IMR-90 (cell line): ENCODE data around the gene RP2. TPM values are rescaled to one million over a fixed set of nuclear protein-coding genes. Genes with fewer than 3 reads are reported as not detected.

Experiments used
- ATAC-seq: fragments of 200-7000 bp; cut with Tn5 transposase; 2 replicates; pipeline ENCODE4 v1.9.1; 2020; ENCODE audit warnings: low read depth, mild to moderate bottlenecking, moderate library complexity
- BruUV-seq: library from RNA; stranded (reverse); fragments of 400-500 nt; replicated peaks from 2 replicates; lab custom pipeline; 2021; lab: Mats Ljungman, UMichigan
- CTCF ChIA-PET: fragments of 300-600 bp; formaldehyde crosslinking; extraction: SDS; loops from one replicate; lab custom pipeline; 2021; ENCODE audit warnings: antibody characterized with exemption; lab: Yijun Ruan, JAX
- POLR2A ChIA-PET: fragments of 300-600 bp; sonication (Branson Sonifier 250); formaldehyde crosslinking; loops from one replicate; lab custom pipeline; 2022; ENCODE audit warnings: antibody characterized with exemption; ENCODE audit not compliant: unreplicated experiment; lab: Charles Lee
- DNase-seq: peaks from one replicate; pipeline ENCODE4 v3.0.0; 2013
- H2AFZ ChIP-seq: replicated peaks from 2 replicates; pipeline ENCODE3; 2013; ENCODE audit warnings: low read length, mild to moderate bottlenecking; ENCODE audit not compliant: poor library complexity
- H2AK5ac ChIP-seq: 2 replicates; pipeline ENCODE4 v1.6.1; 2013; ENCODE audit warnings: low read depth, low read length, inconsistent platforms
- H2AK9ac ChIP-seq: replicated peaks from 2 replicates; pipeline ENCODE3; 2013; ENCODE audit warnings: mild to moderate bottlenecking, low read depth, low read length, moderate library complexity; ENCODE audit not compliant: poor library complexity
- H2BK120ac ChIP-seq: 2 replicates; pipeline ENCODE4 v1.6.1; 2013; ENCODE audit warnings: low read depth, low read length, inconsistent platforms
- H2BK15ac ChIP-seq: 3 replicates; pipeline ENCODE4 v1.6.1; 2013; ENCODE audit warnings: low read depth, low read length, inconsistent platforms
- H2BK20ac ChIP-seq: 2 replicates; pipeline ENCODE4 v1.6.1; 2013; ENCODE audit warnings: low read depth, mild to moderate bottlenecking, inconsistent platforms, low read length, moderate library complexity
- H2BK5ac ChIP-seq: 2 replicates; pipeline ENCODE4 v1.6.1; 2013; ENCODE audit warnings: mild to moderate bottlenecking, low read depth, low read length, inconsistent platforms; ENCODE audit not compliant: poor library complexity, severe bottlenecking
- H3K14ac ChIP-seq: replicated peaks from 2 replicates; pipeline ENCODE4 v1.6.1; 2013; ENCODE audit warnings: low read depth, low read length, inconsistent platforms
- H3K18ac ChIP-seq: 2 replicates; pipeline ENCODE4 v1.6.1; 2013; ENCODE audit warnings: low read depth, low read length, control low read depth
- H3K23ac ChIP-seq: 2 replicates; pipeline ENCODE4 v1.6.1; 2013; ENCODE audit warnings: low read depth, low read length, inconsistent platforms
- H3K27ac ChIP-seq: 2 replicates; pipeline ENCODE4 v1.5.1; 2013; ENCODE audit warnings: mild to moderate bottlenecking, control low read depth, low read length; ENCODE audit not compliant: insufficient read depth
- H3K27me3 ChIP-seq: 2 replicates; pipeline ENCODE4 v1.6.1; 2013; ENCODE audit warnings: low read length; ENCODE audit not compliant: control insufficient read depth, insufficient read depth
- H3K36me3 ChIP-seq: 2 replicates; pipeline ENCODE4 v1.6.1; 2013; ENCODE audit warnings: low read length, mixed read lengths; ENCODE audit not compliant: control insufficient read depth, insufficient read depth
- H3K4ac ChIP-seq: 2 replicates; pipeline ENCODE4 v1.6.1; 2013; ENCODE audit warnings: low read depth, low read length, inconsistent platforms
- H3K4me1 ChIP-seq: 2 replicates; pipeline ENCODE4 v1.6.1; 2013; ENCODE audit warnings: low read length, mixed read lengths; ENCODE audit not compliant: control insufficient read depth, insufficient read depth
- H3K4me2 ChIP-seq: 2 replicates; pipeline ENCODE4 v1.6.1; 2013; ENCODE audit warnings: low read depth, mild to moderate bottlenecking, control low read depth, low read length, moderate library complexity
- H3K4me3 ChIP-seq: 2 replicates; pipeline ENCODE4 v1.5.1; 2013; ENCODE audit warnings: low read depth, mild to moderate bottlenecking, control low read depth, low read length, moderate library complexity; ENCODE audit not compliant: insufficient read depth
- H3K56ac ChIP-seq: 2 replicates; pipeline ENCODE4 v1.6.1; 2013; ENCODE audit warnings: low read length, inconsistent platforms; ENCODE audit not compliant: insufficient read depth; ENCODE audit errors: extremely low read depth
- H3K79me1 ChIP-seq, 2 experiments: 2 replicates each; pipeline ENCODE4 v1.6.1; 2013; ENCODE audit warnings: low read length in 2 of 2, inconsistent platforms in 1 of 2, low read depth in 1 of 2
- H3K9ac ChIP-seq: 2 replicates; pipeline ENCODE4 v1.6.1; 2013; ENCODE audit warnings: low read depth, low read length, control low read depth
- H3K9me1 ChIP-seq: 2 replicates; pipeline ENCODE4 v1.6.1; 2013; ENCODE audit warnings: low read length, inconsistent platforms; ENCODE audit not compliant: insufficient read depth
- H3K9me3 ChIP-seq: 2 replicates; pipeline ENCODE4 v1.6.1; 2013; ENCODE audit warnings: low read length; ENCODE audit not compliant: control insufficient read depth, insufficient read depth
- H4K20me1 ChIP-seq: 2 replicates; pipeline ENCODE4 v1.6.1; 2013; ENCODE audit warnings: low read length, inconsistent platforms; ENCODE audit not compliant: insufficient read depth
- H4K5ac ChIP-seq: 2 replicates; pipeline ENCODE4 v1.6.1; 2013; ENCODE audit warnings: mild to moderate bottlenecking, low read depth, low read length, control low read depth
- H4K8ac ChIP-seq, 2 experiments: 2 replicates each; pipeline ENCODE4 v1.6.1; 2013; ENCODE audit warnings: low read depth in 2 of 2, low read length in 2 of 2, control low read depth in 1 of 2, inconsistent platforms in 1 of 2
- H4K91ac ChIP-seq: 2 replicates; pipeline ENCODE4 v1.6.1; 2013; ENCODE audit warnings: low read depth, low read length, inconsistent platforms; ENCODE audit not compliant: insufficient read depth
- MAFK ChIP-seq: IDR thresholded peaks from 2 replicates; pipeline ENCODE4 v1.6.1; 2012; ENCODE audit warnings: low read depth, low read length, improper control_type of control experiment
- NFE2L2 ChIP-seq: fragments of 150-350 bp; IDR thresholded peaks from 2 replicates; pipeline ENCODE4 v1.6.1; 2016; ENCODE audit warnings: low read depth, mild to moderate bottlenecking, low read length
- WGBS, 2 experiments: methylation state at CpG; one replicate each; pipeline versions ENCODE4 v1.1.5 to v1.1.7; 2013; ENCODE audit warnings: missing lambda C conversion rate in 2 of 2; ENCODE audit not compliant: insufficient read length in 1 of 2; ENCODE audit errors: extremely low coverage in 2 of 2; 5-methylcytosine and 5-hydroxymethylcytosine counted together
- dilution Hi-C: fragments of 300-500 bp; cut with HindIII; formaldehyde crosslinking; loops from one replicate; pipeline ENCODE4 v1.14.3; 2018; ENCODE audit warnings: low sequenced_read_pairs; ENCODE audit not compliant: unreplicated experiment
- in situ Hi-C: fragments of 300-500 bp; cut with MboI; formaldehyde crosslinking; loops from 3 replicates; pipeline ENCODE4 v1.14.3; 2019; ENCODE audit warnings: low sequenced_read_pairs, inconsistent platforms, mixed read lengths
- intact Hi-C: fragments of 100-400 bp; cut with micrococcal nuclease; formaldehyde crosslinking; loops from 2 replicates; pipeline ENCODE4 v1.10.0; 2022
- polyA plus RNA-seq, 3 experiments: library from polyadenylated mRNA; depleted of rRNA; stranded (reverse); fragments of >200 nt; gene quantifications; 2 replicates each; pipeline ENCODE4 v1.2.3, GENCODE V29; 2012; ENCODE audit warnings: low replicate concordance in 1 of 3
- total RNA-seq: library from RNA; depleted of rRNA; stranded (reverse); fragments of >200 nt; gene quantifications from 2 replicates; pipeline ENCODE4 v1.2.3, GENCODE V29; 2012
- TF ChIP-seq, protein P1 (sequence below): fragments of 150-350 bp; IDR thresholded peaks from 2 replicates; pipeline ENCODE4 v1.6.1; 2017; ENCODE audit warnings: mild to moderate bottlenecking, antibody characterized with exemption, low read length, low read depth

Gene RP2
- total and polyA plus RNA-seq, 2 of the 4 experiments (the other 2 are of a cell fraction) = 6.8 to 17.0 TPM

DNA sequence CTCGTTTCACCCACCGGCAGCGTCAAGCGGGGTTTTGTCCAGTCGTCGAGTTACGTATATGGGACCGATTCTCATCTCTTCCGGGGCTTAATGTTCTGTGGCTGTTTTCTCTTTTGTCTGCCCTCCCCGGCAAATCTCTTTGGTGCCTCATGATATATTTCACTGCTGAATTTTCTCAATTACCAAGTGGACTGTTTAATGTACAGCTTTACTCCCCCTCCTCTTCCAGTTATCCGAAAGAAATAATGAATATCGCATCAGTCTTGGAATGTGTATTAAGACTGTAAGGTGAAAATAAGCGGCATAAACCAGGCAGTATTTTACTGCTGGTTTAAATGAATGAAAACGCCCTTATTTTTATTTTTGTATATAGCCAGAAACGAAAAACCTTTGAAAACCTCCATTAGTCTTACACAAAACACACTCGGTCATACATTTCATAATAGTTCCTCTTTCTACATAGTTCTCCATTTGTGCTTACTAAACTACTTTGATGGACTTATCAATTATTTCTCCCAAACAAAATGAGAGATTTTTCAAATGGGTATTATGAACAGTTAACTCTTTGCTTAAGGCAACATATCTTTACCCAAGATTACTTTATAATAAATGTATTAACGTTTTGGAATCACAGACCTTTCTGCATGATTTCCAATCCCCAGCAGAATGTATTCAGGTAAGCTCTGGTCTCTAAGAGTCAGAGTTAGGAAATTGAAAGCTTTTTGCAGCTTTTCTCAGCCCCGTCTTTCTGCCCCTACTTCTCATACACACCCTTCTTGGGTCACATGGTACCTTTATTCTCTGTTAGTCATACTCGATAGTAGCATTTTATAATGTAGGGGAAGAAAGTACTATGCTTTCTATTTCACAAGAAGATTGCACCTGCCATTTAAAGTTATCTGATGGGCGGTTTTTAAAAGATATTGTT is 979 bp downstream of the RP2 start:
- Histone ChIP-seq H3K14ac (peak overlapping the region; percentile 80), H3K18ac (peak overlapping the region; percentile 47; the same call in 1 of the 2 replicates), H3K4me3 (peak overlapping the region; percentile 86), H3K9me3 (no peaks in the 10 kb centered on the region), H2BK20ac (no peak overlapping the region), H3K23ac (peak overlapping the region; percentile 93), H3K36me3 (no peaks in the 10 kb centered on the region), H4K20me1 (peaks cover 23% of the 10 kb centered on the region), H3K9ac (peak overlapping the region; percentile 87), H4K5ac (no peak overlapping the region; the same call in 1 of the 2 replicates), H3K4me2 (peak overlapping the region; percentile 88), H2BK120ac (peak overlapping the region; percentile 64), H3K9me1 (no peaks in the 10 kb centered on the region), H2BK5ac (peak overlapping the region; percentile 48), H3K56ac (peak overlapping the region; percentile 73; the same call in 1 of the 2 replicates), H2AK5ac (peak overlapping the region; percentile 48; the same call in 1 of the 2 replicates), H3K4ac (peak overlapping the region; percentile 82), H3K4me1 (0 out of 2 replicates have a peak, but pooled peaks cover 2% of the 10 kb centered on the region), H4K91ac (peak overlapping the region; percentile 17), H2AK9ac (peak overlapping the region; percentile 89), H2AFZ (peak overlapping the region; percentile 86), H4K8ac (peak overlapping the region; percentile 48 to 52; a peak in 2 of 4 replicates), H3K27me3 (no peaks in the 10 kb centered on the region), H3K27ac (peak overlapping the region; percentile 80), H2BK15ac (no peak overlapping the region; the same call in 2 of the 3 replicates), H3K79me1 (peaks cover 0 to 4% of the 10 kb centered on the region in 2 experiments; a peak in 1 of 4 replicates)
- DNase-seq (peak; percentile 46), ATAC-seq (no peak)
- in situ Hi-C loops = no loop called here
- 53% methylated on average over 3 of the region's 20 CpGs; no CpG with 5 or more reads in 1 of the 2 experiments for WGBS, 2 experiments
- ChIA-PET CTCF (interaction anchor here (1.5 kb wide), 1 partner anchor 66 kb away, joined by 3 read pairs; no protein-coding TSS in a partner anchor), POLR2A (interaction anchor here (0.6 kb wide), 1 partner anchor 1061 kb away, joined by 3 read pairs; no protein-coding TSS in a partner anchor)
- intact Hi-C loops = loop anchor here (5.0 kb wide), 1 partner anchor 139 kb away; no protein-coding TSS in a partner anchor
- dilution Hi-C loops = no loop called here
- BruUV-seq = TSS peak; percentile 47
- TF ChIP-seq, protein P1, sequence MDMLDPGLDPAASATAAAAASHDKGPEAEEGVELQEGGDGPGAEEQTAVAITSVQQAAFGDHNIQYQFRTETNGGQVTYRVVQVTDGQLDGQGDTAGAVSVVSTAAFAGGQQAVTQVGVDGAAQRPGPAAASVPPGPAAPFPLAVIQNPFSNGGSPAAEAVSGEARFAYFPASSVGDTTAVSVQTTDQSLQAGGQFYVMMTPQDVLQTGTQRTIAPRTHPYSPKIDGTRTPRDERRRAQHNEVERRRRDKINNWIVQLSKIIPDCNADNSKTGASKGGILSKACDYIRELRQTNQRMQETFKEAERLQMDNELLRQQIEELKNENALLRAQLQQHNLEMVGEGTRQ = peak; percentile 61
- TF ChIP-seq NFE2L2 = no peak
- TF ChIP-seq MAFK = no peak
